ENCODE data around the gene CDIP1.
"Not testable (repeated sequence)": the region's sequence is repeated elsewhere in the genome, so short reads cannot be mapped to it uniquely, and the experiment has no call there.

Gene CDIP1

GRCh38 chr16:4538350-4539235 is at the start of gene CDIP1:
TSS of gene CDIP1 (minus strand) at chr16:4538773. CDS start at chr16:4514130, 24,643 bp downstream.
- DNase-seq: peak; percentile 62

- DNase-seq: no peak
Measured at GRCh38 chr16:4586291-4586690, 47.7 kb upstream of the CDIP1 start.

- DNase-seq: no peak
Measured at GRCh38 chr16:4583906-4584305, 45.3 kb upstream of the CDIP1 start.

GRCh38 chr16:4580250-4580649 is 41.7 kb upstream of the CDIP1 start:
- DNase-seq: no peak

GRCh38 chr16:4578961-4579530 is 40.5 kb upstream of the CDIP1 start:
- no peak for DNase-seq

- no peak for DNase-seq
Measured at GRCh38 chr16:4576008-4576407, 37.4 kb upstream of the CDIP1 start.

- no peak for DNase-seq
Measured at GRCh38 chr16:4574919-4575705, 36.5 kb upstream of the CDIP1 start.

GRCh38 chr16:4573926-4574325 is 35.4 kb upstream of the CDIP1 start:
- not testable (repeated sequence) for DNase-seq

- DNase-seq: no peak
Measured at GRCh38 chr16:4572715-4573114, 34.1 kb upstream of the CDIP1 start.

- DNase-seq: no peak
Measured at GRCh38 chr16:4570688-4571321, 32.2 kb upstream of the CDIP1 start.

- no peak for DNase-seq
Measured at GRCh38 chr16:4570086-4570485, 31.5 kb upstream of the CDIP1 start.

- no peak for DNase-seq
Measured at GRCh38 chr16:4566144-4566543, 27.6 kb upstream of the CDIP1 start.

- DNase-seq: no peak
Measured at GRCh38 chr16:4564661-4565267, 26.2 kb upstream of the CDIP1 start.

GRCh38 chr16:4561596-4561995 is 23.0 kb upstream of the CDIP1 start:
- no peak for DNase-seq

- DNase-seq: no peak
Measured at GRCh38 chr16:4557973-4558372, 19.4 kb upstream of the CDIP1 start.

GRCh38 chr16:4556580-4556979 is 18.0 kb upstream of the CDIP1 start:
- DNase-seq: no peak

GRCh38 chr16:4556112-4556511 is 17.5 kb upstream of the CDIP1 start, which contains the start of gene C16orf96:
TSS of gene C16orf96 (plus strand) at chr16:4556340. CDS start at chr16:4556490, 150 bp downstream.
- DNase-seq: no peak

GRCh38 chr16:4552541-4552940 is 14.0 kb upstream of the CDIP1 start:
- no peak for DNase-seq

- no peak for DNase-seq
Measured at GRCh38 chr16:4550591-4550990, 12.0 kb upstream of the CDIP1 start.

- DNase-seq: no peak
Measured at GRCh38 chr16:4548124-4548523, 9.6 kb upstream of the CDIP1 start.

- DNase-seq: no peak
Measured at GRCh38 chr16:4544473-4544872, 5.9 kb upstream of the CDIP1 start.

- DNase-seq: no peak
Measured at GRCh38 chr16:4539716-4540284, 1.2 kb upstream of the CDIP1 start.

Measured in NCI-H2081 treated with DMSO at 0.1 percent for 48 hours (cell line).